Body of pancreas (tissue), 4 donors: ENCODE measurements around the gene ETFA. TPM values are rescaled to one million over a fixed set of nuclear protein-coding genes. Genes with fewer than 3 reads are reported as not detected.

Experiments used
- ATAC-seq: fragments of 150-250 bp; one replicate; pipeline ENCODE4 v1.9.1; 2016
- DNase-seq, 4 donors: peaks; one replicate each; pipeline ENCODE4 v3.0.0-alpha.2; 2019
- H3K27ac ChIP-seq, 4 donors: fragments of 200-600 bp; sonication (generic); 1 replicate in 3 of 4; 2 replicates in 1 of 4; pipeline versions ENCODE4 v1.5.1 to v1.6.1; 2016 to 2019; ENCODE audit warnings: mild to moderate bottlenecking in 1 of 4, mixed read lengths in 1 of 4, moderate library complexity in 1 of 4
- H3K27me3 ChIP-seq, 2 donors: fragments of 200-600 bp; sonication (generic); one replicate each; pipeline ENCODE4 v1.6.0; 2016; ENCODE audit warnings: mild to moderate bottlenecking in 1 of 2
- H3K36me3 ChIP-seq, 2 donors: fragments of 200-600 bp; sonication (generic); replicated peaks in 1 of 2; 2 replicates each; pipeline ENCODE4 v1.5.1; 2016; ENCODE audit warnings: low read depth in 2 of 2; ENCODE audit not compliant: insufficient read depth in 1 of 2
- H3K4me1 ChIP-seq: fragments of 200-600 bp; sonication (generic); one replicate; pipeline ENCODE4 v1.6.0; 2016
- H3K4me3 ChIP-seq, 2 donors: fragments of 200-600 bp; sonication (generic); 1 replicate in 1 of 2; 2 replicates in 1 of 2; pipeline ENCODE4 v1.5.1; 2016 to 2019
- H3K9me3 ChIP-seq, 3 donors: fragments of 200-600 bp; sonication (generic); 1 replicate in 2 of 3; 2 replicates in 1 of 3; pipeline ENCODE4 v1.5.1; 2016
- CTCF ChIP-seq, 7 experiments: fragments of 450-650 bp in 4 of 7; fragments of 200-600 bp in 3 of 7; sonication (generic) in 3 of 7; IDR thresholded peaks; one replicate each; pipeline ENCODE4 v1.5.1; 2016 to 2019; ENCODE audit warnings: antibody characterized with exemption in 7 of 7
- POLR2A ChIP-seq, 3 donors: fragments of 450-650 bp; IDR thresholded peaks; one replicate each; pipeline ENCODE4 v1.6.1; 2016; ENCODE audit warnings: antibody characterized with exemption in 3 of 3, mild to moderate bottlenecking in 2 of 3
- WGBS, 2 donors: methylation state at CpG; one replicate each; pipeline ENCODE4 v1.1.5; 2017; 5-methylcytosine and 5-hydroxymethylcytosine counted together
- intact Hi-C: fragments of 100-400 bp; cut with DNase I; formaldehyde crosslinking; loops from one replicate; pipeline ENCODE4 v1.15.1; 2023
- total RNA-seq, 2 donors: library from RNA; depleted of rRNA; stranded (reverse); fragments of >200 nt; gene quantifications; one replicate each; pipeline ENCODE4 v1.1.0, GENCODE V29; 2016

ETFA gene
- total RNA-seq, 2 donors from 2014 or later = 38.6 to 62.8 TPM

- Histone ChIP-seq H3K27ac (no peak overlapping the region), H3K4me1 (peaks cover 34% of the 10 kb centered on the region), H3K27me3 (peaks cover 3 to 49% of the 10 kb centered on the region in 2 donors), H3K4me3 (no peak overlapping the region), H3K9me3 (no peaks in the 10 kb centered on the region), H3K36me3 (no peaks in the 10 kb centered on the region)
- ATAC-seq (no peak), DNase-seq (no peak)
- intact Hi-C loops = no loop called here
- WGBS, 2 donors = 14 to 22% methylated on average over 33 to 39 of the region's 39 CpGs
- TF ChIP-seq CTCF (IDR thresholded peaks at IDR 0.05) (no peak), POLR2A (IDR thresholded peaks at IDR 0.05) (no peak)
These were observed 24.3 kb upstream of the ETFA start for GRCh38 chr15:76335307-76336253.

- Histone ChIP-seq H3K4me3 (no peak overlapping the region), H3K4me1 (peaks cover 25% of the 10 kb centered on the region), H3K36me3 (no peaks in the 10 kb centered on the region), H3K27me3 (peaks cover 3 to 40% of the 10 kb centered on the region in 2 donors), H3K27ac (no peak overlapping the region), H3K9me3 (no peaks in the 10 kb centered on the region)
- no peak for TF ChIP-seq POLR2A (IDR thresholded peaks at IDR 0.05)
- intact Hi-C loops = loop anchor here (5.0 kb wide), 1 partner anchor 137 kb away; no protein-coding TSS in a partner anchor
- no peak for DNase-seq
- WGBS, 2 donors = 34 to 39% methylated on average over 43 to 44 of the region's 44 CpGs
- ATAC-seq = no peak
These were observed 23.4 kb upstream of the ETFA start for GRCh38 chr15:76334438-76335306.

- Histone ChIP-seq H3K36me3 (no peaks in the 10 kb centered on the region), H3K4me3 (no peak overlapping the region), H3K27ac (no peak overlapping the region), H3K9me3 (no peaks in the 10 kb centered on the region), H3K27me3 (peaks cover 3 to 33% of the 10 kb centered on the region in 2 donors), H3K4me1 (peaks cover 21% of the 10 kb centered on the region)
- ATAC-seq (no peak), DNase-seq (no peak)
- WGBS, 2 donors = 62 to 63% methylated on average over 8 to 9 of the region's 9 CpGs
- intact Hi-C loops = loop anchor here (5.0 kb wide), 1 partner anchor 137 kb away; no protein-coding TSS in a partner anchor
- TF ChIP-seq POLR2A (IDR thresholded peaks at IDR 0.05) (no peak), CTCF (IDR thresholded peaks at IDR 0.05) (no peak)
These were observed 22.6 kb upstream of the ETFA start for GRCh38 chr15:76333720-76334437.

GRCh38 chr15:76333309-76333708, 22.0 kb upstream of the ETFA start:
- no peak overlapping the region for H3K27ac ChIP-seq
- peaks cover 3 to 28% of the 10 kb centered on the region in 2 donors for H3K27me3 ChIP-seq
- H3K4me3 ChIP-seq = no peak overlapping the region
- H3K9me3 ChIP-seq = no peaks in the 10 kb centered on the region
- DNase-seq (no peak), ATAC-seq (no peak)
- H3K36me3 ChIP-seq = no peaks in the 10 kb centered on the region
- intact Hi-C loops = loop anchor here (5.0 kb wide), 1 partner anchor 136 kb away; no protein-coding TSS in a partner anchor
- no peak for TF ChIP-seq POLR2A (IDR thresholded peaks at IDR 0.05)
- TF ChIP-seq CTCF (IDR thresholded peaks at IDR 0.05) = no peak
- 93 to 100% methylated on average over 1 of the region's 1 CpG for WGBS, 2 donors
- peaks cover 18% of the 10 kb centered on the region for H3K4me1 ChIP-seq
